Kidney (tissue), 14 donors: ENCODE measurements around the gene DOK7. TPM values are rescaled to one million over a fixed set of nuclear protein-coding genes. Genes with fewer than 3 reads are reported as not detected.

Source experiments
- DNase-seq, 5 donors: peaks; one replicate each; pipeline ENCODE4 v3.0.0-alpha.2; 2013 to 2020
- FAIRE-seq: peaks from 2 replicates; lab custom pipeline; 2012; peaks lifted over from hg19 to GRCh38; lab: Jason Lieb, UNC
- H3K27ac ChIP-seq, 2 donors: one replicate each; pipeline ENCODE4 v1.7.0; 2013; ENCODE audit warnings: low read depth in 2 of 2, low read length in 2 of 2, inconsistent platforms in 1 of 2
- H3K27me3 ChIP-seq: one replicate; pipeline ENCODE4 v1.7.1; 2013; ENCODE audit warnings: low read length, inconsistent platforms; ENCODE audit not compliant: control insufficient read depth, insufficient read depth
- H3K36me3 ChIP-seq, 3 donors: one replicate each; pipeline versions ENCODE4 v1.7.0 to v1.7.1; 2013; ENCODE audit warnings: low read length in 3 of 3, control low read depth in 1 of 3, inconsistent platforms in 1 of 3; ENCODE audit not compliant: insufficient read depth in 3 of 3, control insufficient read depth in 2 of 3
- H3K4me1 ChIP-seq, 3 donors: one replicate each; pipeline versions ENCODE4 v1.7.0 to v1.7.1; 2013; ENCODE audit warnings: low read length in 3 of 3, inconsistent platforms in 1 of 3, low read depth in 1 of 3; ENCODE audit not compliant: control insufficient read depth in 2 of 3, insufficient read depth in 2 of 3
- H3K4me3 ChIP-seq, 3 donors: one replicate each; pipeline versions ENCODE4 v1.7.0 to v1.8.1; 2013; ENCODE audit warnings: low read length in 3 of 3, control low read depth in 1 of 3, inconsistent platforms in 1 of 3
- H3K9ac ChIP-seq, 3 donors: one replicate each; pipeline versions ENCODE4 v1.7.0 to v1.7.1; 2013; ENCODE audit warnings: low read length in 3 of 3, control low read depth in 1 of 3, inconsistent platforms in 1 of 3
- H3K9me3 ChIP-seq, 3 donors: one replicate each; pipeline versions ENCODE4 v1.7.0 to v1.7.1; 2013; ENCODE audit warnings: low read length in 3 of 3, control low read depth in 1 of 3, inconsistent platforms in 1 of 3; ENCODE audit not compliant: control insufficient read depth in 2 of 3, insufficient read depth in 1 of 3
- intact Hi-C: fragments of 100-400 bp; cut with DNase I; formaldehyde crosslinking; loops from one replicate; pipeline ENCODE4 v1.11.1; 2022
- polyA plus RNA-seq: library from polyadenylated mRNA; stranded (reverse); fragments of 350-450 nt; fragmentation: Illumina TruSeq; extraction: RNeasy Lipid Tissue Mini Kit (QIAGEN cat#74804); gene quantifications from one replicate; pipeline ENCODE4 v1.2.3, GENCODE V29; 2014; ENCODE audit warnings: low read depth, low replicate concordance; ENCODE audit not compliant: insufficient read depth
- total RNA-seq: library from RNA; stranded (reverse); fragmentation: NEBNext Ultra II Directional; extraction: Animal tissue kit (Norgen Biotek cat#: 25700); gene quantifications from one replicate; pipeline ENCODE4 v1.2.1, GENCODE V29; 2021
- TF ChIP-seq, protein P1 (sequence below): IDR thresholded peaks from 3 replicates; pipeline ENCODE4 v1.5.1; 2012; ENCODE audit warnings: mild to moderate bottlenecking, moderate library complexity, borderline replicate concordance; ENCODE audit not compliant: insufficient read depth; ENCODE audit errors: extremely low read depth
- donor health status: control.
- donor health status: control.
- donor health status: control.
- donor health status: control.
- donor health status: control.
- donor health status: DM: yes; HTN: yes; CAD: no.
- donor health status: Normal renal cell carcinoma (clear cell type).

DOK7 gene
- total and polyA plus RNA-seq, 2 donors from 2014 or later = 1.2 to 7.0 TPM

DNA sequence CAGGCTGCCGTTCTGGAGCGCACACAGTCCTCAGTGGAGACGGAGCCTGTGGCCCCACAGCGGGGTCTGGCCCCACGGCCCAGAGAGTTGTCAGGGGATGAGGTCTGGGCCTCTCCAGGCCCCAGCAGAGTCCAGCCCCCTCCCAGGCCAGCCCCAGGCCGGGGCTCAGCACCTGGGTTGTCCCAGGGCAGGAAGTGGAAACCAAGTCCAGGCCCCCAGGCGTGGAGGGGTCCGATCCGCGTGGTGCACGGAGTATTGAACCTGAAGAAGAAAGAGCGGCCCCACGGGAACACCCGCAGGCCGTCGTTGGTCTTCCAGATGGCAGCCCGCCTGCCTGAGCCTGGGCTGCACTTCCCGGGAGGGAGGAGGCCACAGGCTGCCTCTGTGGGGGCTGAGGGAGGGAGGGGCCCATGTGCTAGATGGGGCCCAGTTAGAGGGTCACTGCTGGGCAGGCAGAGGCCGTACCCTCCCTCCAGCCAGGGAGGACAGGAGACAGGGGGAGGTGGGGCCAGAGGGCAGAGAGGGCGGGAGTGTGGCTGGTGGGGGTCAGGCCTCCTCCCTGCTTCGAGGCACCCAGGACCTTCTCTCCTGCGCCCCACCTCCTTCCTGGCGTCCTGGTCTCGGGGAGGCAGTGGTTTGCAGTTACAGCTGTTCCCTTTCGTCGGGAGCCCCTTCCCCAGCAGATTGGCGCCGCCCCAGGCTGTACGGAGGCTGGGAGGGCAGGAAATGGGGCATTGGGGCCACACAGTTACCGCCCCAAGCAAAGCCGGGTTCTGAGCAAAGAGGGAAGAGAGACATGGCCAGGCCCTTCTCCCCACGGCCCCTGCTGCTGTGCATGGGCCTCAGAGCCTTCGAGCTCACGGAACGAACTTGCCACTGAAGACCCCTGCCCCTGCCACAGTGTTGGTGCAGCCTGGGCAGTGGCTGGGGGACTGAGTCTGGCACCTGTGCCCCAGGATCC is 13.3 kb upstream of the DOK7 start:
- Histone ChIP-seq H3K36me3 (no peaks in the 10 kb centered on the region), H3K4me1 (no peaks in the 10 kb centered on the region), H3K27me3 (no peaks in the 10 kb centered on the region), H3K4me3 (no peak overlapping the region), H3K9ac (no peak overlapping the region), H3K27ac (no peak overlapping the region), H3K9me3 (peaks cover 0 to 7% (median 0%) of the 10 kb centered on the region in 3 donors)
- peak in 2 of 5 donors; percentile 62 to 74 for DNase-seq
- TF ChIP-seq, protein P1, sequence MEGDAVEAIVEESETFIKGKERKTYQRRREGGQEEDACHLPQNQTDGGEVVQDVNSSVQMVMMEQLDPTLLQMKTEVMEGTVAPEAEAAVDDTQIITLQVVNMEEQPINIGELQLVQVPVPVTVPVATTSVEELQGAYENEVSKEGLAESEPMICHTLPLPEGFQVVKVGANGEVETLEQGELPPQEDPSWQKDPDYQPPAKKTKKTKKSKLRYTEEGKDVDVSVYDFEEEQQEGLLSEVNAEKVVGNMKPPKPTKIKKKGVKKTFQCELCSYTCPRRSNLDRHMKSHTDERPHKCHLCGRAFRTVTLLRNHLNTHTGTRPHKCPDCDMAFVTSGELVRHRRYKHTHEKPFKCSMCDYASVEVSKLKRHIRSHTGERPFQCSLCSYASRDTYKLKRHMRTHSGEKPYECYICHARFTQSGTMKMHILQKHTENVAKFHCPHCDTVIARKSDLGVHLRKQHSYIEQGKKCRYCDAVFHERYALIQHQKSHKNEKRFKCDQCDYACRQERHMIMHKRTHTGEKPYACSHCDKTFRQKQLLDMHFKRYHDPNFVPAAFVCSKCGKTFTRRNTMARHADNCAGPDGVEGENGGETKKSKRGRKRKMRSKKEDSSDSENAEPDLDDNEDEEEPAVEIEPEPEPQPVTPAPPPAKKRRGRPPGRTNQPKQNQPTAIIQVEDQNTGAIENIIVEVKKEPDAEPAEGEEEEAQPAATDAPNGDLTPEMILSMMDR = no peak
- intact Hi-C loops = loop anchor here (10.0 kb wide), 1 partner anchor 105 kb away; no protein-coding TSS in a partner anchor
- FAIRE-seq = no peak

DNA sequence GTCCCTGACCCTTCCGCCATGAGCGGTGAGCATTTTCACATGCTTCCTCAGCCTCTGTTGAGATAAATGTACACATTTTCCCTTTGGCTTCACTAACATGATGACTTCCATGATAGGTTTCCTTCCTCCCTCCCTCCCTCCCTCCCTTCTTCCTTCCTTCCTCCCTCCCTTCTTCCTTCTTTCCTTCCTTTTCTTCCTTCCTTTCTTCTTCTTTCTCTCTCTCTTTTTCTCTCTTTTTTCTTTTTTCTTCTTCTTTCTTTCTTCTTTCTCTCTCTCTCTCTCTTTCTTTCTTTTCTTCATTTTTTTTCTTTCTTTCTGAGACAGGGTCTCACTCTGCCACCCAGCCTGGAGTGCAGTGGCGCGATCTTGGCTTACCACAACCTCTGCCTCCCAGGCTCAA is 12.5 kb upstream of the DOK7 start:
- peaks cover 0 to 7% (median 0%) of the 10 kb centered on the region in 3 donors for H3K9me3 ChIP-seq
- DNase-seq = peak in 1 of 5 donors; percentile 18
- no peaks in the 10 kb centered on the region for H3K27me3 ChIP-seq
- no peak overlapping the region for H3K4me3 ChIP-seq
- intact Hi-C loops = no loop called here
- H3K4me1 ChIP-seq = no peaks in the 10 kb centered on the region
- H3K36me3 ChIP-seq = no peaks in the 10 kb centered on the region
- FAIRE-seq = no peak
- no peak overlapping the region for H3K9ac ChIP-seq
- H3K27ac ChIP-seq = no peak overlapping the region
- TF ChIP-seq, protein P1 = no peak

DNA sequence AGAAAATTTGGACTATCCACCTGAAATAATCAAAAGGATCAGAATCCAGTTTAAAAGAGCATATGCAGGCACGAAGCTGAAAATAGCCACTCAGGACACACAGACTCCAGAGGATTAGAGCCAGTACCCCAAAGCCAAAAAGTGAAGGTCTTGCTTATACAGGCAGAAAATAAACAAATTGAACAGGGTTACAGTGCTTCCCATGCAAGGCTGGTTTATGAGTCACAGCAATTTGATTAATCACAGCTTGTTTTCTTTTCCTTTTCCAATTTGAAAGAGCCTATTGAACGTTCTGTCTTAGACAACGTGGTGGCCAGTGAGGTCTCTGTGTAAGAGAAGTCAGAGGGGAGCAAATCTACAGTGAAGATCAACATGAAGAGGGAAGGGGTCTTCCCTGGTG is 11.2 kb upstream of the DOK7 start:
- H3K4me1 ChIP-seq = no peaks in the 10 kb centered on the region
- no peak overlapping the region for H3K4me3 ChIP-seq
- no peak overlapping the region for H3K27ac ChIP-seq
- H3K27me3 ChIP-seq = no peaks in the 10 kb centered on the region
- peaks cover 0 to 7% (median 0%) of the 10 kb centered on the region in 3 donors for H3K9me3 ChIP-seq
- intact Hi-C loops = no loop called here
- H3K36me3 ChIP-seq = no peaks in the 10 kb centered on the region
- H3K9ac ChIP-seq = no peak overlapping the region
- FAIRE-seq (no peak), DNase-seq (no peak)
- TF ChIP-seq, protein P1 = no peak
